Measurements from ENCODE around the gene RXFP1.

The RXFP1 gene

DNA sequence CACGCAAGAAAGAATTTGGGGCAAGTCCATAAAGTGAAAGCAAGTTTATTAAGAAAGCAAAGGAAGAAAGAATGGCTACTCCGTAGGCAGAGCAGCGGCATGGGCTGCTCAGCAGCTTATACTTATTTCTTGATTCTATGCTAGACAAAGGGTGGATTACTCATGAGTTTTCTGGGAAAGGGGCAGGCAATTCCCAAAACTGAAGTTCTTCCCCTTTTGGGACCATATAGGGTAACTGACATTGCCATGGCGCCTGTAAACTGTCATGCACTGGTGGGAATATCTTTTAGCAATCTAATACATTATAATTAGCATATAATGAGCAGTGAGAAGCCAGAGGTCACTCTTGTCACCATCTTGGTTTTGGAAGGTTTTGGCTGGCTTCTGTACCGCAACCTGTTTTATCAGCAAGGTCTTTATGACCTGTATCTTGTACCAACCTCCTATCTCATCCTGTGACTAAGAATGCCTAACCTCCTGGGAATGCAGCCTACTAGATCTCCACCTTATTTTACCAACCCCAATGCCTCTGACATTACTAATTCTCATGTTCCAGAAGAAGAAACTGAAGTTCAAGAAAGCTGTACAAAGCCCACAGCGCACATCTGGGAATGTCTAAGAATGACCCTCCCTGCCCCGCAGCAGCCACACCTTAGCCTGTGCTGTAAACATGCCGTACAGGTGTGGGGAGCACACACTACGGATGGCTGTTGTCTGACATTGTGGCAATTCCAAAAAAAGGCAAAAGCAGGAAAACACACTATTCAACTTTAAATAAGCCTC lies 18.6 kb downstream of the RXFP1 start:
- in situ Hi-C loops (cut with MboI; ENCODE audit: low sequenced_read_pairs), result no loop called here

DNA sequence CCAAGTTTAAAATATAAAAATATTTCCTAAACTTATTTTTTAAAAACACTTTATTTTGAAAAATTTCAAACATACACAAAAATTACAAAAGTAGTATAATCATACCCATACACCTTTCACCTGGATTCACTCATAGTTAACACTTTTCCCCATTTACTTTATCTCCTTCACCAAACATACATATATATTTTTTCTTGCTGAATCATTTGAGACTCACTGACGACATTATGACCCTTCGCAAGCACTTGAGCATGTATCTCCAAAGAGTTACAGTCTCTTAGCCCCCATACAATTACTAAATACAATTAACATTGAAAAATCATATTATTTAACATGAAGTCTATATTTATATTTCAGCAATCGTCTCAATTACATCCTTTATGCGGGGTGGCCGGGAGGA lies 19.8 kb downstream of the RXFP1 start:
- in situ Hi-C loops (cut with MboI; ENCODE audit: low sequenced_read_pairs), result no loop called here

DNA sequence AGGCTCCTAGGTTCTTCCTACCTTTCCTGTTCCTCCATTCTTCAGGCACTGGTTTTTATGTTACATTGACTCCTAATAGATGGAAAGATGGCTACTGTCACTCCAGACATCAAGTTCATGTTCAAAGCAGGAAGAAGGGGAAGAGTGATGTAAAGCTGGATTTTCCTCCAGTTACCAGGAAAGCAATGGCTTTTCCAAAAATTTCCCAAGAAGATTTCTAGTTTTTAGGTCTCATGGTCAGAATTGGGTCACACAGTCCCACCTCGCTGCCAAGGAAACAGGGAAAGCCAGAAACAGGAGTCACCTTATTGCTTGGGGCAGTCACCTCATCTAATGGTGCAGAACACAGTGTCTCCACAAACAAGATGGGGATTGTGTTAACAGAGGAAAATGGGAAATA lies 21.5 kb downstream of the RXFP1 start:
- in situ Hi-C loops (cut with MboI; ENCODE audit: low sequenced_read_pairs), result no loop called here

DNA sequence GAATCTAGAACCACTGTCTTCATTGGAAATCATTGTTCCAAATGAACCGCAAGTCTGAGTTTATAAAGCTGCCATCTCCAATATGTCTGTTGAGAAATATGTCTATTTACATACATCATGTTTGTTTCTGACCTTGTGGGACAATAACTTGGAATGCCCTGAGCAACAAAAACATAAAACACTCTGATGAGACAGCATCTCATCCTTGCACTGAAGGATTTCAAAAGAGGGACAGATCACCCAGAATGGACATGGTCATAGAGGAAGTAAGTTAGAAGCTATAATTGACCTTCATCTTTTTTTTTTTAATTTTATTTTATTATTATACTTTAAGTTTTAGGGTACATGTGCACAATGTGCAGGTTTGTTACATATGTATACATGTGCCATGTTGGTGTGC lies 22.5 kb downstream of the RXFP1 start:
- in situ Hi-C loops (cut with MboI; ENCODE audit: low sequenced_read_pairs), result no loop called here

DNA sequence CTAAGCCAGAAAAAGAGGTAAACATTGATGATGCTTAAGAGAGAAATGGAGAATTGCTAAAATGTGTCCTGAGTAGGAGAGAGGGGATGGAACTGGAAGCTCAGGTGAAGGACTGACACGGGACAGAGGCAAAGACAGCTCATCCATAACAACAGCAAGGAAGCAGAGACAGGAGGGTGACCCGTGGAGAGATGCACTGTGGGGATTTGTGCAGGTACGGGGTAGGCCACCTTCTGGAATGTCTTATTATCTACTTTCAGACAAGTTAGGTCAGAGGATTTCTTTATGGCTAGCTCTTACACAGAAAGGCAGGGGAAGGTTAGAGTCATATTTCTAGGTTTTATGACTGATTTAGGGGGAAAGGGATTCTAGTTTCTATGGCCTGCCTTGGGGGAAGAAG lies 31.7 kb downstream of the RXFP1 start:
- in situ Hi-C loops (cut with MboI; ENCODE audit: low sequenced_read_pairs), result no loop called here

DNA sequence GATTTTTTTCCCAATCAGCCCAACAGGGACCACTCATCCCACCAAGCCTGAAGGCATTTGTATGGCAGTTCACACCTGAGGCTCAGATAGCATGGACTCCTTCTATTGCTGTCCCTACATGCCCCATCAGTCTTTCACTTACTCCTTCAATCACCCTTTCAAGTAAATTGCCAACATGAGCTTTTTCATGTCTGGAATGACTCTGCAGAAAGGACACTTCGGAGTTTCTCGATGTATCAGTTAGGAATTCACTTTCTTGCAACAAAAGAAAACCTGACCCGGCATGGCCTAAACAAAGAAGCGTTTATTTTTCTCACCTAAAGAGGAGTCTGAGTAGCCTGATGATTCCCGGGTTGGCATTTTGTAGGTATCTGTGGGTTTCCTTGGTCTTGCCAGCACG lies 38.6 kb downstream of the RXFP1 start:
- in situ Hi-C loops (cut with MboI; ENCODE audit: low sequenced_read_pairs), result no loop called here

DNA sequence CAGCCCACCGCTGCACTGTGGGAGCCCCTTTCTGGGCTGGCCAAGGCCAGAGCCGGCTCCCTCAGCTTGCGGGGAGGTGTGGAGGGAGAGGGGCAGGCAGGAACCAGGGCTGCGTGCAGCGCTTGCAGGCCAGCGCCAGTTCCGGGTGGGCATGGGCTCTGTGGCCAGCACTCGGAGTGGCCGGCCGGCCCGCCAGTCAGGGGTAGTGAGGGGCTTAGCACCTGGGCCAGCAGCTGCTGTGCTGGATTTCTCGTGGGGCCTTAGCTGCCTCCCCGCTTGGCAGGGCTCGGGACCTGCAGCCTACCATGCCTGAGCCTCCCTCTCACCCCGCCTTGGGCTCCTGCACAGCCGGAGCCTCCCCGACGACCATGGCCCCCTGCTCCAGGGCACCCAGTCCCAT lies 45.2 kb downstream of the RXFP1 start:
- in situ Hi-C loops (cut with MboI; ENCODE audit: low sequenced_read_pairs), result no loop called here

DNA sequence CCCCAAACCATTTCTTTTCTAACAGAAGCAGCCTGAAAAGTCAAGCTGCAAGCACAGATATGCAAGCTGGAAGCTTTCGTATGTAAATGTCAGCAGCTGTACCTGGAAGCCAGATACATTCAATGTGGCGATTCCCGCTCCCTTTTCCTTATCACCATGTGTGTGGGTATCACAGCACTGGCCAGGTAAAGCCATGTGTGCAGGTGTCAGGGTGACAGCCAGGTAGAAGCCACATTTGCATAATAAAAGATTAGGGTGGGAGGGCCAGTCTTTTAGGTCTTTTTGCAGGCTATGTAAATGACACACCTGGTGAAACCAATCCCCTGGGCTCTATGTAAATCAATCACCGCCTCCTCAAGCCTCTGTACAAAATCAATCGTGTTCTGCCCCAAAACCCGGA lies 50.1 kb downstream of the RXFP1 start:
- in situ Hi-C loops (cut with MboI; ENCODE audit: low sequenced_read_pairs), result no loop called here

DNA sequence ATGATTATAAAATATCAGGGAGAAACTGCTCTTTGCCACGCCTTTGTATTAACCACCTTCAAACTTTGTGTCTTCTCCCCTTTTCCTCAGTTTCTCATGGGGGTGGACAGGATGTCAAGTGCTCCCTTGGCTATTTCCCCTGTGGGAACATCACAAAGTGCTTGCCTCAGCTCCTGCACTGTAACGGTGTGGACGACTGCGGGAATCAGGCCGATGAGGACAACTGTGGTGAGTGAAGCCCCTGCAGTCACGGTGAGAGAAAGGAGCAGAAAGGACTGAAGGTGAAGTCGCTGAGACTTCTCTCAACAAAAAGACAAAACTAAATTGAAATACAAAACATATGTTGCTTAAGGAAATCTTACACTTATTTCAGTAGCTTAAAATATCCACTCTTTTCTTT lies 50.9 kb downstream of the RXFP1 start:
- in situ Hi-C loops (cut with MboI; ENCODE audit: low sequenced_read_pairs), result no loop called here

DNA sequence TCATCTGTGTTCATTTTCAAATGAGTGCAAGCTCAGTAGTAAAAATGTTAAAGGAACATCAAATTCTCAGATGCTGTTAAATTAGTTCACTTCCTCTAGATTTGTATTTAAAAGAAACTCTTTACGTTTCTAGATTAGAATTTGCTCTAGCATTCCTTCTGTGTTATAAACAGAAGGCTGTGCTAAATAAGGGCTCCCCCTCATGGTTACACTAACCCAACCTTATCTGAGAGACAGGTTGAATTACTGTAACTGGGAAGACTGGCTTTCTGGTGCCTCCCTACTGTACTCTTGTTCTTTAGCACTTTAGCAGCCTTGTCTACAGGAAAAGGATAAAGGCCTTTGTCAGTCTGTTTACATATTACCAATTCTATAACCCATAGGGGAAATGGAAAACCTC lies 56.8 kb downstream of the RXFP1 start:
- in situ Hi-C loops (cut with MboI; ENCODE audit: low sequenced_read_pairs), result no loop called here

DNA sequence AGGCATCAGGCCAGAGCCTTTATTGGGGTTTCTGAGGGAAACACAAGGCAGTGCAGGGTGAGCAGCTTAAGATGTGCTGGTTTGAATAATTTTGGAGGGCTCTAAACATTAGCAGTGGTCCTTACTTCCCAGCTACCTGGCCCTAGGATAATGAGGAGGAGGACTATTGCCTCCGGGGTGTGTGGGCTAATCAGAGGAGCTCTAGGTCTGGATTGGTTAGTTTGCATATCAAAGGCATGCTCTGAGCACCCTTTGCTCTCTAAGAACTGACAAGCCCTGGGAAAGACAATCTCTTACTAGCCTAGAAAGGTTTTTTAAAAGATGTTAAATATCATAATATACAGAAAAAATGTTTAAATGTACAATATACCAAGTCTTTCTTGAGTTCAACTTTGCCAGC lies 58.4 kb downstream of the RXFP1 start:
- in situ Hi-C loops (cut with MboI; ENCODE audit: low sequenced_read_pairs), result no loop called here

DNA sequence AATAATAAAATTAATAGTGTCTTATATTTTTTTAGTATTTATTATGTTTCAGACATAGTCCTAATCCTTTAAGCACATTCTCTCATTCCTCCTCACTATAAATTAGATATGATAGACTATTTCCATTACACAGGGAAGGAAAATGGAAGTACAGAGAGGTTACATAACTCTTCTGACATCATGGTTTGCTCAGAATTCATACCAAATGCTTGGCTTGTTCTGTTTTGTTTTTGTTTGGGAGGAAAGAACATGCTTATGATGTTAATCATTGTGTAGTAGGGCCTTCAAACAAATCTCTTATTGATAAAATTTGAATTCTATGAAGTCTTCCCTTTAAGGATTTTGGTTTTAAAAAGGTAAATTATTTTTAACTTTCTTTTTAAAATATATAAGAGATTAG lies 59.5 kb downstream of the RXFP1 start:
- in situ Hi-C loops (cut with MboI; ENCODE audit: low sequenced_read_pairs), result no loop called here

DNA sequence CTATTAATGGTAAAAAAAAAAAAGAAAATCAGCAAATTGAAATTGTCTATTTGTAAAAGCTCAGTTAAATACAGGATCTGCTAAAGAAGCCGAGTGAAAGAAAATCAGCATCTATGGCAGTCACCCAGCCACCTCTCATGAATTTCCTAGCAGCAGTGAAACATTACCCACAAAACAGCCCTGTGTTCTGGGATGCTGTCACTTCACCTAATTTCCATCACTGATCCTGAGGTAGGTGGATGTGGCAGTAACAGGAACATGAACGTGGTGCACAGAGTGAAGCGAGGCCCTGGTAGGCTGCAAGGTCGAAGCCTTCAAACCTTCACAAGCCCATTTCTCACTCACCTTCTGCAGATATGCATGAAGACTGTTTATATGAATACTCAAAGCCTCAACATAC lies 65.2 kb downstream of the RXFP1 start:
- in situ Hi-C loops (cut with MboI; ENCODE audit: low sequenced_read_pairs), result no loop called here

DNA sequence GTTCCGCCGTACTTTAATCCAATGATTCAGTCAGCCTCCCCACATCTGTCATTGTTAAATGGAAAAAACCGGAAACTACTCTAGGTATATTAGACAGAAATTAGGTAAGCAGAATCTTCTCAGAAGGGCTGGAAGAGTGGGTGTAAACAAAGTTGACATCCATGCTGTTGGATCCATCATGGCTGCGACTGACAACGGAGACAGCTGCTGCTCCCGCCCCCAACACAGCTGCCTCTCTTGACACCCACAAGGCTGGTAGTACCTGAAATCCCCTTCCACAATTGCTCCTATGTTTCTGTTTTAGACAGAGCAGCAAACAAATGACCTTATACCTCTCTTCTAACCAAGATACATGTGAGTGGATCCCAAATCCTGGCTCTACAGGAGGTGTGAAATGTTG lies 66.6 kb downstream of the RXFP1 start:
- in situ Hi-C loops (cut with MboI; ENCODE audit: low sequenced_read_pairs), result no loop called here

DNA sequence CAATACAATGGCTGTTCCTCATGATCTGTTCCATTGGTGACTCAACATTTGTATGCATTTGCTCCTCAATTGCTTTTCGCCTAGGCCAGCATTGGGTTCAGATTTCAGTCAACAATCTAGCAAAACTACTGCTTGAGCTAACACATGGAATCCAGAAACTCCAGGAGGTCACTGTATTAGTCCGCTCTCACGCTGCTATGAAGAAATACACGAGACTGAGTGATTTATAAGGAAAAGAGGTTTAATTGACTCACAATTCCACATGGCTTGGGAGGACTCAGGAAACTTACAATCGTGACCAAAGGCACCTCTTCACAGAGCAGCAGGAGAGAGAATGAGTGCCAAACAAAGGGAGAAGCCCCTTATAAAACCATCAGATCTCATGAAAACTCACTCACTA lies 67.1 kb downstream of the RXFP1 start:
- in situ Hi-C loops (cut with MboI; ENCODE audit: low sequenced_read_pairs), result no loop called here

DNA sequence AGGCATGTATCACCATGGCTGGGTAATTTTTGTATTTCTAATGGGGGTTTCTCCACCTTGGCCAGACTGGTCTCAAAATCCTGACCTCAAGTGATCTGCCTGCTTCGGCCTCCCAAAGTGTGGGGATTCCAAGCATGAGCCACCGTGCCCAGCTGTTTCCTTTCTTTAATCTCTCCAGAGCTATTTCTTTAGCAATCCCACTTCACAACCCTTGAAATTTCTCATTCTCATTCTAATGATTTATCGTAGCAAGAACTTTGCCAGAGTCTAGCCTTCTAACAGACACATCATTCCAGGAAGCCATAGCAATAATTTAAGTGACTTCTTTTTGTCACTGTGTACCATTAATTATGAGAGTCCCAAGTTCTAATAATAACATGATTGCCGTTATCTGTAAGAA lies 68.6 kb downstream of the RXFP1 start:
- in situ Hi-C loops (cut with MboI; ENCODE audit: low sequenced_read_pairs), result no loop called here

DNA sequence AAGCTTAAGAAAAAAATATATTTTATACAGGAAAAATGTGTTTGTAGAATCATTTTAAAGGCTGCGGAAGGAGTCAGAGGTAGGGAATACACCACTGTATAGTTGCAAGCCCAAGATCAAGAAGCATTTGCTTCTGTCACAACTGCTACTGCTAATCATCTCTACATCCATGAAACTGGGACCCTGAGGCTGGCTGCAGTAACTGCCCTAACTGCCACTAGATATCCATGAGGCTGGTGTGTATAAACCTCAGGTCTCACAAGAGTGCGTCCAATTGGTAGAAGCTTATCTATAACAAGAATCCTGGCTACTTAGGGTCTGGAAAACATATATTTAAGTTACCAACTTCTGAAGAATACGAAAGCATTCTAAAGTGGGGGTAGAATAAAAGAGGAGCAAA lies 69.1 kb downstream of the RXFP1 start:
- in situ Hi-C loops (cut with MboI; ENCODE audit: low sequenced_read_pairs), result no loop called here

DNA sequence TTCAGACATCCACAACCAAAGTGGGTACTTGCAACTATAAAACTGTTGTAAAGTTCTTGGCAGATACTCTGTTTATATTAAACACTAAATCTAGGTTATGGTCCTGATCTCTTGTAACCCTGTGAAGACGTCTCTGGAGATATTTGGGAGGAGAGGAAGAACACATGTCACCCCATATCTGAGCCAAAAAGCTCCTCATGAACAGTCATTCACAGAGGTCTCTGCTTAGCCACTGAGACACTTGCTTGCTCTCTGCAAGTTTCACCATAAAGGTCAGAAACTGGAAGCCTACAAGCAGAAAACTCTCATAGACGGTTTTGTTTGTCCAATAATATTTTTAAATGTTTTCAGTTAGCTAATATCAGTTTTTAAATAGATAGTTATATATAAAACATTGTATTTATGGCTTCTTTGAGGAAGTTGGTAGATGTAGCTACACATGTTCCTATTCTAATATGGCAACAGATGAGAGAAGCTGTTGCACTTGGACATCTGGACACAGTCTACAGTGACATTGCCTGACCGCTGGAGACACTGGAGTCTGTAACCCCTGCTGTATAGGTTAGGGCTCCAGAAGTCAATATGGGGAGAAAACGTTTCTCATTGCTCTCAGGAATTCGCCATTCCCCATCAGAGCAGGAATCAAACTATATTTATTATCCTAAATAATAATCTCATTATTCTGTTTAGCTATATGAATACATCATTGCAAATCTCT lies 76.4 kb downstream of the RXFP1 start:
- in situ Hi-C loops (cut with MboI; ENCODE audit: low sequenced_read_pairs), result no loop called here

DNA sequence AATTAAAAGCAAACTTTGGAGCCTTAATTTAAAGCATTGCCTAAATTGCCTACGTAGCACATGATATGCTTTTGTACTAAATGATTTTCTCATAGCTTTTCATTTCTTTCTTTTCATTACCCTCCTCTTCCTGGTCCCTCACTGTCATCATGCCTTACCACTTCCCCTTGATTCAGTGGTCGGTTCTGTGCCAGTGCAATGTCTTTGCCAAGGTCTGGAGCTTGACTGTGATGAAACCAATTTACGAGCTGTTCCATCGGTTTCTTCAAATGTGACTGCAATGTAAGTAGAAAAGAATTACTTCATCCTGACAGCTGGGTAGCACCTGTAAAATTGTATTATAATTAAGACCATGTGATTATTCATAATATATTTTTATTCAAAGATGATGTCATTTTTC lies 77.5 kb downstream of the RXFP1 start:
- in situ Hi-C loops (cut with MboI; ENCODE audit: low sequenced_read_pairs), result no loop called here

DNA sequence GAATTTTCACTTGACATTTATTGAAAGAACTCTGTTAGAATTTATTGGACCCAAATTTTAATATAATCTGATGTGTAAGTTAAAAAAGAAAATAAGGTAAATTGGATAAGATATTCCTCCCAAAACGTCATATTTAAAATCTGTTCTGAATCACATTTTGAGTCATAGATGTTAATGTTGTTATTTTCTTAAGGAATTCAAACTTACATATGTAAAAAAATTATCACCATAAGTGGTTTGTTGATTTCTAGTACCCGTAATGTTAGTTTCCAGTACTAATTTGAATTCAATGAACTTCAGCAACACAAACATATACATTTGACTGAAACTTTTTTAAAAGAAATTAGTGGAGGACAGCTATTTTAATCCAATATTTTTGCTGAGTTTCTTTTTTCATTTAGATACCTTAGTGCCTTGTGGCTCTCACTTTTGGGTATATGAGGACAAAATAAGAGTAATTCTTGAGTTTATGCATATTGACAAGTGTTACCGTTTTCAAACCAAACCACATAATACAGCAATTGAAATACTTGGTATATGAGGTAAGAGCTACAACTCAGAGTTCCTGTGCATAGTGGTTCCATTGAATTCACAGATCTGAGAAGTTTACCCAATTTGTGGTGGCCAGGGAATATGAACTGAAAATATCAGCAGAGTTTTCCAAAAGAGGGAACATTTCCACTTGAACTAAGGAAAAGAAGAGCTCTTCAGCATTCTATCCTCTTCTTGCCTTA lies 78.2 kb downstream of the RXFP1 start:
- in situ Hi-C loops (cut with MboI; ENCODE audit: low sequenced_read_pairs), result loop anchor here (25.0 kb wide), 1 partner anchor 338 kb away; no protein-coding TSS in a partner anchor

DNA sequence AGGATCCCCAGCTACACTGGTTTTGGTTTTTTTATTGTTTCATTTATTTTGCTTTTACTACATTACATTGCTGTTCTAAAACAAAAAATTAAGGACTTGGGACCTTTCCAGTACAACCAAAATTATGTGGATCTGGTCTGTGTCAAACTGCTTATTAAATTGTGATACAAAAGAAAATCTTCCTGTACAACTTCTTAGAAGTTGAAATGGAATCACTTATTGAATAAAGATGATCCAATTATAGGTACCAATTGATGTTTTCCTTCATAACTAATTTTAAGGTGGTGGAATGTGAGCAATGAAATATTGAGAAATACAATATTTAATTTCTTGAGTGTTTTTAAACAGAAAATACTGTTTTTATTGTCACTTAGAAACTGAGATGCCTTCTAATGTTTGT lies 82.7 kb downstream of the RXFP1 start:
- in situ Hi-C loops (cut with MboI; ENCODE audit: low sequenced_read_pairs), result loop anchor here (25.0 kb wide), 1 partner anchor 342 kb away; no protein-coding TSS in a partner anchor

DNA sequence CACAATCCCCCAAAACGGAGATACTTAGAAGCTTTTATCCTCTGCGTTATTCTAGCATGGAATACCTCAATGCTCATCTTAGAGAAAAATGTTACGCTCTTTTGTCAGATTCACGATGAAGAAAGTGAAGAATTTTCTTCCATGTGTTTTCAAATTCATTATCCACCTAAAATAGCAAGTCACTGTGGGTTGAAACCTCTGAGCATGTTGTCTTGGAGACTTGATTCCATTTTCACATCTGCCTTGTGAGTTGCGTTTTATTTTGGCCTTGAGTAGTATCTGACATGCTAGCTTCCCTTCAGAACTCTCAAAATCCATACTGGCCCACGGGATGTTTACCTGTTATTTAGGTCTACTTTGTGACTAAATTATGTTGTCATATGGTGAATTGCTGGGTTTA lies 83.7 kb downstream of the RXFP1 start:
- in situ Hi-C loops (cut with MboI; ENCODE audit: low sequenced_read_pairs), result loop anchor here (25.0 kb wide), 1 partner anchor 343 kb away; no protein-coding TSS in a partner anchor
